D721Med (cell line): ENCODE data around the gene TIAM1.
A peak's percentile ranks its signal among the peaks of the same experiment; 100 is the strongest.

Experiments
- DNase-seq: peaks from one replicate; pipeline ENCODE4 v3.0.0; 2011; ENCODE audit warnings: low spot score; ENCODE audit not compliant: insufficient read length
- FAIRE-seq: peaks from 2 replicates; lab custom pipeline; 2011; peaks lifted over from hg19 to GRCh38; lab: Jason Lieb, UNC
- CTCF ChIP-seq: IDR thresholded peaks from 2 replicates; pipeline ENCODE4 v1.5.1; 2012; ENCODE audit warnings: mild to moderate bottlenecking, control low read depth; ENCODE audit not compliant: insufficient read depth; ENCODE audit errors: missing control alignments

The TIAM1 gene

DNA sequence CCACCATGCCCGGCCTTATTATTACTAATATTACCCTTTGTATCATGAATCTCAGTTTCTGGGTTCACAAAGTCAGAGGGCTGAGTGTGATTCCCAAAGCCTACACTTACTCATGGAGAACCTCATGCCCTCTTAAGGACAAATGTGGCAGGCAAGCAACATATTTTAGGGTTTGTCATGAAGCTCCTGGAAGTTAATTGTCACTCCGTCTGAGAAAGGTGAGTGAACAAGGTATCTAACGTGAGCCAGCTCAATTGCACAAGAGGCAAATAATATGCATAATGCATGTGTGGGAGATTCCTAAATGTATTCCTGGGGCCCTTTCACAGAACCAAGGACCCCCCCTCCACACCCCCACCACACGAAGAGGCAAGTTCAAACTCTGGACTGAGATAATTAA, 10.1 kb upstream of the TIAM1 start:
- no peak for TF ChIP-seq CTCF
- DNase-seq (no peak), FAIRE-seq (no peak)

DNA sequence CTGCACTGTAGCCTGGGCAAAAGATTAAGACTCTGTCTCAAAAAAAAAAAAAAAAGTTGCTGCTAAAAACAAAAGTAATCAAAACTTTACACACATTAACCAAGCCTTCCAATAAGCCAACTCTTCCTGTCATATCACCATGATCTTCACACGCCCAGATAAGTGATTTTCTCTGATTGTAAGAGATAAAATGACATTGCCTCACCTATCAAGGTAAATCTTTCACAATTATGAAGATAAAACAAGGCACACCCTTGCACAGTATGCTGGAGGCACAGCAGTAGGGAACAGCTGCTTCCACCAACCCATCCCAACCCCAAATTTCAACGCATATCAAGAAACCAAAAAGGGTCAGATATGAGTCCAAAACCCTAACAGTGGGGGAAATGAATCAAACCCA, 8.8 kb upstream of the TIAM1 start:
- no peak for FAIRE-seq

GRCh38 chr21:31351960-31352359, 7.9 kb upstream of the TIAM1 start:
- TF ChIP-seq CTCF, result no peak
- FAIRE-seq, result no peak
- no peak for DNase-seq

More for the DNA sequence above, 8.8 kb upstream of the TIAM1 start:
- no peak for TF ChIP-seq CTCF
- no peak for DNase-seq

DNA sequence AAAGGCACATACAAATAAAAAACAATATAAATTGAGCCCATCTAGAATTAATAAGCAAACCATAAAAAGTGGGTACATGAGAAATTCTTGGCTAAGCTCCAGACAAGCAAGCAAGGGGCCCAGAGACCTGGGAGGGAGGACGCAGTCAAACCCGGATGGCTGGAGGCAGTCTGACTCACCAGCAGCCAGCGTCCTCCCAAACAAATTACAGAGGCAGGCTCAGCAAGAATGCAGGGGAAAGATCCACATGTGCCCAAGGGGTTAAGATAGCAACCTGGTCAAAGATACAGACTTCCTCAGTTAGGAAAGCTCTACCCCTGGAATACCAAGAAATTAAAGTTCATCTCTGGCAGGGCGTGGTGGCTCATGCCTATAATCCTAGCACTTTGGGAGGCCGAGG, 7.4 kb upstream of the TIAM1 start:
- no peak for FAIRE-seq

GRCh38 chr21:31349208-31349607, 5.1 kb upstream of the TIAM1 start:
- no peak for FAIRE-seq
- no peak for TF ChIP-seq CTCF
- no peak for DNase-seq

More for the DNA sequence above, 7.4 kb upstream of the TIAM1 start:
- no peak for DNase-seq
- no peak for TF ChIP-seq CTCF

DNA sequence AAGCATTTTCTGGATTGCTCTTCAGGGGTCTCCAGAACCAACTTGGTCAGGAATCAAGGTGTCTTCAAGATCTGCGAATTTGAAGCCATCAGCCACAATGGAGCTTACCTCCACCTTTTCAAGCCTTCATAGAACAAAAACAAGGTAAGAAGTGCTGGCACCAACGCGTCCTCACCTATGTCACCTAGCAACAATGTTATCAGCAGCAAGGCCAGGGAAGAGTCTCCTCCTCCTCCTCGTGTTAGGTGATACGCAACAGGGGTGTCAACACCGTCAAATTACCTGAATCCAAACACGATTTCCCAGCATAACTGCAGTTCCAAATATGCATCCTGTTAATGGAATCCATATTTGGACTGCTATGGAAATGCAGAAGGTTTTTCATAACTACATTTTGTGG, 4.1 kb upstream of the TIAM1 start:
- no peak for FAIRE-seq
- no peak for TF ChIP-seq CTCF
- no peak for DNase-seq

GRCh38 chr21:31347435-31348032, 3.5 kb upstream of the TIAM1 start:
- FAIRE-seq (no peak), DNase-seq (no peak)
- TF ChIP-seq CTCF, result peak; percentile 56
